ENCODE measurements around the gene RLF.

The RLF gene

GRCh38 chr1:40232444-40232843 lies 71.3 kb downstream of the RLF start:
- DNase-seq (ENCODE audit: low spot score), result no peak

GRCh38 chr1:40239626-40240025 lies 78.4 kb downstream of the RLF start:
- DNase-seq (ENCODE audit: low spot score), result no peak

- no peak for DNase-seq (ENCODE audit: low spot score)
Measured at GRCh38 chr1:40240390-40240789, 79.2 kb downstream of the RLF start.

DNA sequence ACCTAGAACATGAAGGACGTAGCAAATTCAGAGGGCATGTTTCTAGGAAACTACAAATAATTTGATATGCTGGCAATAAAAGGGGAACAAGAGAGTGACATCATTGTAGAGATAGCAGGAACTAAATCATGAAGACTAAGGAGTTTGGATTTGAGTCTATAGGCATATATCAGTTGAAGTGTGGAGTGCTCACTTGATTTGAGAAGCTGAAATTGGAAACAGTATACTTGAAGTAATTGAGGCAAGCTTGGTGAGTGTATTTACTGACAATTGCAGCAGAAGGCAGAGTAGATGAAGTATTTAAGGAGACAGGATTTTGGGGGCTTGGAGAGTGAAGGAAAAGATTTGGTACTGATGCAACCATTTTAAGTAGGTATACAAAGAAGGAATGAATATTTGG lies 80.2 kb downstream of the RLF start:
- DNase-seq (ENCODE audit: low spot score), result no peak

DNA sequence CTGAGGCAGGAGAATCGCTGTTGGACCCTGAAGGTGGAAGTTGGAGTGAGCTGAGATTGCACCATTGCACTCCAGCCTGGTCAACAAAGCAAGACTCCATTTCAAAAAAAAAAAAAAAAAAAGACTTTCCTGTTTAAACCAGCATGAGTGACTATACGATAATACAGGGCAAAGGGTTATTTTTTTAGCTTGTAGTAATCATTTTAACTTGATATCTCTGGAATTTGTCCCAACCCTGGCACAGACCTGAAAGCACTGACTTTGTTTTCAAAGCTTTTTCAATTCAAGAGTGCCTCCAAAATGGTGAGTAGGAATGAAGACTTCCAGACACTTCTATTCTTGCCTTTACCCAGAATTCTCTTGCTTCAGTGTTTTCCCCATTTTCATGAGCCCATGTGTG lies 82.2 kb downstream of the RLF start:
- no peak for DNase-seq (ENCODE audit: low spot score)

DNA sequence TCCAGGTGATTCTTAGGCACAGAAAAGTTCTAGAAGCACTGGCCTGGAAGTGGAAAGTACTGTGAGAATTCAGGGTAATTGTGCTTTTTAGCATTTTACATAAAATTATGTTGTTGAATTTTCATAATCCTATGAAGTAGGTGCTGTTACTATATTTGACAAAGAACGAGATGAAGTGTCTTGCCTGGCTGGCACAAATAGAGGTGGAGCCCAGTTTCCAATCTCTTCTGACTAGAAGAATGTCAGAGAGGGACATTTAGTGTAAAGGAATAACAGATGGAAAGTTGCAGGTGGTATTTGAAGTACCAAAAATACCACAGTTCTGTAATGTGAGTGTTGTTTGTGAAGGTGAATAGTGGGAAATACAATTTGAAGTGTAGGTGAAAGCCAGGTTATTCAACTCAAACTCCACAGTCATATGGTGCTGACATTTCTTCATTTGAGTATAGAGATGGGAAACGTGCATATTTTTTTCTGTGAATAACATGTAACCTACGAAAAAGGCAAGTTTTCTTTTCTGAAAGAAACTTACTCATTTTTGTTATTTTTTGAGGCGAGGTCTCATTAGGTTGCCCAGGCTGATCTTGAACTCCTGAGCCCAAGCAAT lies 83.1 kb downstream of the RLF start:
- DNase-seq (ENCODE audit: low spot score), result no peak

- DNase-seq (ENCODE audit: low spot score), result no peak
Measured at GRCh38 chr1:40245686-40246085, 84.5 kb downstream of the RLF start.

- DNase-seq (ENCODE audit: low spot score), result no peak
Measured at GRCh38 chr1:40247655-40248054, 86.5 kb downstream of the RLF start, which contains the start of gene TMCO2. TMCO2 (plus strand) TSS chr1:40247937; CDS start chr1:40247994, 57 bp downstream.

DNA sequence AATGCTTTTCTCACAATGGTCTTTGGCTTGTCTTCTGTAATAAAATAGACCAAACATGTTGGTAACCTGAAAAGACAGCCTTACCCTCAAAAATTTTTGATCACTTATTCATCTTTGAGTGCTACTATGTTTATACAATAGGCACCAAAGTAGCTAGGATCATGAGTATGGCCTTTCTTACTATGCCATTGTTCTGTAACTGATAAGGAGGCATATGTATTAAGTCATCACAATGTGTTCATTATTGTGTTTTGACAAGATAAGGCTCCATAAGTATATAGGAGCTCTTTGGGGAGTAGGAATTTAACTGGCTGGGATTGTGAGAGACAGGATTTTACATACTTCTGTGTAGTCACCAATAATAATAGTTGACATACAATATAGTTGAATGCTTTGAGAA lies 87.2 kb downstream of the RLF start:
- no peak for DNase-seq (ENCODE audit: low spot score)

- DNase-seq (ENCODE audit: low spot score), result no peak
Measured at GRCh38 chr1:40251456-40251855, 90.3 kb downstream of the RLF start.

DNA sequence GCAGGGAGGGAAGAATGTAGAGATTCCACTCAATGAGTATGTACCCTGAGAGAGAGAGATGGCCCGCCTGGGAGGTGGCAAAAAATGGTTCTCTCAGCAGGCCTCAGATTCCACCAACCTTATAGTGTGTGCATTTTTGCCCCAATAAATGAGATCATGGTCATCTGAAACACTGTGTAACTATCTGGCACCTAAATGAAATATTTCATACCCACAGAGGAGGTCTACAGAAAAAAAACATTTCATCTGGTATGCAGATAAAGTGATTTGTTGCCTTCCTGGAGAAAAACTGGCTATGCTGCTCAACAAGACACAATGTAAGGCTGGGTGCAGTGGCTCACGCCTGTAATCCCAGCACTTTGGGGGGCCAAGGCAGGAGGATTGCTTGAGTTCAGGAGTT lies 91.4 kb downstream of the RLF start:
- no peak for DNase-seq (ENCODE audit: low spot score)

DNA sequence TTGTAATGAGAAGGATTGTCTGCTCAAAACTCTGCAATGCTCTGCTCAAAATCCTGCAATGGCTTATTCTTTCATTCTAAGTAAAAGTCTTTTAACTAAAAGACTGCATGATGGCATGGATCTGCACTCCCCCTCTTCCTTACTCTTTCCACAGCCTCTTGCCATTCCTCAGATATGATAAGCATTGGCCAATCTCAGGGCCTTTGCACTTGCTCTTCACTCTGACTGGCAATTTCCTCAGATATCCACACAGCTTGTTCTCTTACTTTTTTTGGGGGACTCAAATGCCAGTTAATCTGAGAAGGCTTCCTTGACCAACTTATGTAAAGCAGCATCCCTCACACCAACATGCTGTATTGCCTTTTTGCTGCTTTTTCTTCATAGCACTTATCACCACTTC lies 94.0 kb downstream of the RLF start:
- DNase-seq (ENCODE audit: low spot score), result no peak

DNA sequence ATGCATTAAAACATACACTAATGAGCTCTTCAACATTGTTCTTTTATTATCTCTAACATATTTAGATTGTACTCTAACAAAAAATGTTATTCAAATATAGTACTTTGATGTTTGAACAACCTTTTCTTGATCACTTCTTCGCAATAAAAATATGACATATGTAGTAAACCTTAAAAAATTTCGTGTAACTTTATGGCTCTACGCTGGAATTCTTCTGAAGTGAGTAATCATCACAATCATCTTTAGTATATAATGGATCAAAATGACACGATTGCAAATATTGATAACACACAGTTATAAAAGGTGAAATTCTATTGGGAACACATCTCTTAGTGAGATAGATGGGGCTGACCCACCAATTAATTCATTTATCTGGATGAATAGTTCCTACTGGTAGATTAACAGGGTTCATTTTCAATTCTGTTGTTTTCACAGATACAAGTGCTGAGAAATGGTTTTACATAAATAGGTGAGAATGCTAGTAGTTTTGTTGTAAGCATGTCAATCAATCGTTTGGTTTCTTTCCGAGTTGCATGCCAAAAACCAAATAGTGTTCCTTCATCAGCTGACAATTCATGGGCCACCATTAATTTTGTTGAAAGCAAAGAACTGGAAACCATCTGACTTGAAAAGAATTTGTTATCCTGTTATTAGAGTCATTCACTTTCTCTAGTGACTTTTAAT lies 95.4 kb downstream of the RLF start:
- peak; percentile 15 for DNase-seq (ENCODE audit: low spot score)

GRCh38 chr1:40257313-40257687 lies 96.1 kb downstream of the RLF start:
- DNase-seq (ENCODE audit: low spot score), result no peak

DNA sequence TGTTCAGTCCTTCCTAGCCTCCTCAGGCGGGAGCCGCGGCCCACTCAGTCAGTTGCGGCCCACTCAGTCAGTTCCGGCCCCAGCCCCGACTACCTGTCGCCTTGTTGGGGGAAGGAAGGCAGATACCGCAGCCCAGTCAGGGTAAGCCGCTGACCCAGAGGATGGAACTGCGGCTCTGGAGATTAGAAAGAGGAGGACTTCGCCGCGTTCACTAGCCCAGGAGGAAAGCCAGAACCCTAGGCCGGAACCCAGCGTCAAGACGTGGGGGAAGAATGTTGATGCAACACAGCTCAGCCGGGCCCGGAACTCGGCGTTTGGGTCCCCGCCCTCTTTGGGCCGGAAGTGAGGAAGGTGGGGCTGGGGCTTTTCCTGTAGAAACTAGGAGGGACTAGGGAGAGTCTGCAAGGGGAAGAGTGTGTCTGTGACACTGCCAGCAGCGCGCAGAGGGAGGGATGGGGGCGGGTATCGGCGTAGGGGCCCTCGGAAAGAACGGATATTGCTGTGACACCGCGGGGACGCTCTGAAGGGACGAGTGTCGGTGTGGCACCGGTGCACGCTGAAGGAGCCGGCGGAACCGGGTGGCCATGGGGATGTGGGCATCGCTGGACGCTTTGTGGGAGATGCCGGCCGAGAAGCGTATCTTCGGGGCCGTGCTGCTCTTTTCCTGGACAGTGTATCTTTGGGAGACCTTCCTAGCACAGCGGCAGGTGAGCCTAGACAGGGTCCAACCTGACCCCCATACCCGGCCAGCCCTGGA lies 96.7 kb downstream of the RLF start, which contains the start of gene ZMPSTE24:
ZMPSTE24 (plus strand) TSS at position 549 of the 757 bp plus-strand sequence; CDS start at position 585, 36 bp downstream.
- DNase-seq (ENCODE audit: low spot score), result peak; percentile 97

DNA sequence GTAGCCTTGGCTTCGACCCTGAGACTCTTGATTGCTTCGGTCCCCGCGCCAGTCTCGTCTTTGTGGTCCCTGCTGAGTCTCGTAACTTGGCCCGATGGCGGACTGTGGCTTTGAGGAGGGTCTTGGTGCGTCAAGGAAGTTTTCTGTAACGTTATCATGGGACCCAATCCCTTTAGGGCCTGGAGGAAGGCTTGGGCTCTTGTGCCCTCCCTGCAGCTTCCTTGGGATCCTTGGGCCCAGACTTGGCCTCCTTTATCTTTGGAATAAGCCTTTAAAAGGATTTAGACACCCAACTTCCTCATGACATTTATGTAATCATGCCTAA lies 97.2 kb downstream of the RLF start:
- DNase-seq (ENCODE audit: low spot score), result no peak

- DNase-seq (ENCODE audit: low spot score), result no peak
Measured at GRCh38 chr1:40264354-40264781, 103.2 kb downstream of the RLF start.

DNA sequence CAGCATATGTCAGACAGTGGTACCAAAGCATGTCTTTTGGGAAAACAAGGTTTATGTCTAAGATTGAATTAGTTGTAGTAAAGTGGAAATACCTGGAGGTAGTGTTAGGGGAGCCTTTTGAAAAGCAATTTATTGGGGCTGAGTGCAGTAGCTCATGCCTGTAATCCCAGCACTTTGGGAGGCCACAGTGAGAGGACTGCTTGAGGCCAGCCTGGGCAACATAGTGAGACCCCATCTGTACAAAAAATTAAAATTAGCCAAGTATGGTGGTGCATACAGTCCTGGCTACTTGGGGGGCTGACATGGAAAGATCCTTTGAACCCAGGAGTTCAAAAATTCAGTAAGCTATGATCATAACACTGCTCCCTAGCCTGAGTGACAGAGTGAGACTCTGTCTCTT lies 104.1 kb downstream of the RLF start:
- no peak for DNase-seq (ENCODE audit: low spot score)

DNA sequence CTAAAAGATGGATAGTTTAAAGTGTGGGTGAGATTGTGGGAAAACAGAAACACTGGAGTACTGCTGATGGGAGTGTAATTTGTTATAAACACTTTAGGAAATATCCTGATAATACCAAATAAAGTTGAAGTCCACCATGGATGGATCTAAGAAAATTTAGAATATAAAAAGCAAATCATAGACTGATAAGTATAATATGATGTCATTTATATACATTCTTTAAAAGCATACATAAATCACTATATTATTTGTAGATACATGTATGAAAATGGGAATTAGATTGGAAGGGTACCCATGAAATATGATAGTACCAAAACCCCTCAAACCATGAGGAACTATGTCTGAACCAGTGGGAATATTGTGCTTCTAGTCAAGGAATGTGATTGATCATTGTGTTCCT lies 104.7 kb downstream of the RLF start:
- no peak for DNase-seq (ENCODE audit: low spot score)

DNA sequence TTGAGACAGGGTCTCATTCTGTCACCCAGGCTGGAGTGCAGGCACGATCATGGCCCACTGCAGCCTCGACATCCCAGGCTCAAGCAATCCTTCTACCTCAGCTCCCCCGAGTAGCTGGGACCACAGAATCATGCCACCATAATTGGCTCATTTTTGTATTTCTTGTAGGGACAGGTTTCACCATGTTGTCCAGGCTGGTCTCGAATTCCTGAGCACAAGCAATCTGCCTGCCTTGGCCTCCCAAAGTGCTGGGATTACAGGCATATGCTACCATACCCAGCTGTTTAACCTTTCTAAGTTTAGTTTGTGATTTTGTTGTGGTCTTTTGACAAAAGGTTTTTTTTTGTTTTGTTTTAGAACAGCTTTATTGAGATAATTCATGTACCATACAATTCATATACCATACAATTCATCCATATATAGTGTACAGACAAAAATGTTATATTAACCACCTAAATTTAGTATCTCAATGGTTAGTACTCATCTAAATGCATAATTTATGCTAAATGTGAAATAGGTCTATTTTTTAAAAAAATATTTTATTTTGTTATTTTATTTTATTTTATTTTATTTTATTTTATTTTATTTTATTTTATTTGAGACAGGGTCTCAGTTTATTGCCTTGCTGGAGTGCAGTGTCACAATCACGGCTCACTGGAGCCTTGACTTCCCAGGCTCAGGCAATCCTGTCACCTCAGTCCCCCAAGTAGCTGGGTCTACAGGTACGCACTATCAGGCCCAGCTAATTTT lies 105.8 kb downstream of the RLF start:
- no peak for DNase-seq (ENCODE audit: low spot score)

DNA sequence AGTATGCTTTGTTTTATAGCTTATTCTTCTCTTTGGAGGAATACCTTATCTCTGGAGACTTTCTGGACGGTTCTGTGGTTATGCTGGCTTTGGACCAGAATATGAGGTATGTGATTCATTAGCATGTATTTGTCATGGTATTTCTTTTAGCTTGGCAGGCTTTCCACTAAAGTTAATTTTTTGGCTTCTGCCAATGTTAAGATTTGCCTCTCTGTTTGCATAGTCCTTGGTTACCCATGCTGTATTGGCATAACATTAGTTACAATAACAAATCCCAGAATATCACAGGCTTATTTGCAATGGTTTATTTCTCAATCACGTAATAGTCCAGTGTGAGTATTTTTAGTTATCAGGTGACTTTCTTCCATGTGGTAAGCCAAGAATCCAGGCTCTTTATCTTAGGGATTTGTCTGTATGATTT lies 106.6 kb downstream of the RLF start:
- DNase-seq (ENCODE audit: low spot score), result no peak

DNA sequence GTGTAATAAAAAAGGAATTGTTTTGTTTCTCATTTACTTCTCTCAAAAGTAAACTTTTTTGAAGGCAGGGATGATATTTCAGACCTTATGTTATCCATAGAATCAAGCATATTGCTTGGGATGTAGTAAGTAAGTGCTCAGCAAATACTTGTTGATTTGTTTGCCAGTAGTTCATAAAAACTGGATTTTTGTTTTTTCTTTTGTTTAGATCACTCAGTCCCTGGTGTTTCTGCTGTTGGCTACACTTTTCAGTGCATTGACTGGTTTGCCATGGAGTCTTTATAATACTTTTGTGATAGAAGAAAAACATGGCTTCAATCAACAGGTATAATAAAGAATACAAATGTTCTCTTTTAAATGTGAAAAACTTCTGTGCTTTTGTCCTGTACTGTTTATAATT lies 107.0 kb downstream of the RLF start:
- no peak for DNase-seq (ENCODE audit: low spot score)
